ENCODE results near the gene MEST.

DNA sequence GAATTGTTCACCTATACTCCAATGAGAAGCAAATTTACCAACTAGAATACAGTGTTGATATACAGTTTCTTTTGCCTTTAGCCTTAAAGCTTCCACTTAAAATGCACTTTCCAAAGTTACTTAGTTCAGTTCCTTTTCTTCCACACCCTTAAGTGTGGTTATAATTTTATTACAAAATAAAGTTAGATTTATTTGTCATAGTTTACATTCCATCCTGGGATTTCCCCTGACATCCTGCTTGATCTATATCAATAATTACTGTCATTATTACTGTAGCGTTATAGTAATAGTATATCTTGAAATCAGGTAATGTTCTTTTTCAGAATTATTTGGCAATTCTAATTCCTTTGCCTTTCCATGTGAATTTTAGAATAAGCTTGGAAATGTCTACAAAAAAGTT, 23.3 kb upstream of the MEST start:
- TF ChIP-seq, protein P1, sequence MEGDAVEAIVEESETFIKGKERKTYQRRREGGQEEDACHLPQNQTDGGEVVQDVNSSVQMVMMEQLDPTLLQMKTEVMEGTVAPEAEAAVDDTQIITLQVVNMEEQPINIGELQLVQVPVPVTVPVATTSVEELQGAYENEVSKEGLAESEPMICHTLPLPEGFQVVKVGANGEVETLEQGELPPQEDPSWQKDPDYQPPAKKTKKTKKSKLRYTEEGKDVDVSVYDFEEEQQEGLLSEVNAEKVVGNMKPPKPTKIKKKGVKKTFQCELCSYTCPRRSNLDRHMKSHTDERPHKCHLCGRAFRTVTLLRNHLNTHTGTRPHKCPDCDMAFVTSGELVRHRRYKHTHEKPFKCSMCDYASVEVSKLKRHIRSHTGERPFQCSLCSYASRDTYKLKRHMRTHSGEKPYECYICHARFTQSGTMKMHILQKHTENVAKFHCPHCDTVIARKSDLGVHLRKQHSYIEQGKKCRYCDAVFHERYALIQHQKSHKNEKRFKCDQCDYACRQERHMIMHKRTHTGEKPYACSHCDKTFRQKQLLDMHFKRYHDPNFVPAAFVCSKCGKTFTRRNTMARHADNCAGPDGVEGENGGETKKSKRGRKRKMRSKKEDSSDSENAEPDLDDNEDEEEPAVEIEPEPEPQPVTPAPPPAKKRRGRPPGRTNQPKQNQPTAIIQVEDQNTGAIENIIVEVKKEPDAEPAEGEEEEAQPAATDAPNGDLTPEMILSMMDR (IDR thresholded peaks at IDR 0.05) = no peak
- TF ChIP-seq POLR2A (IDR thresholded peaks at IDR 0.05) (no peak), POLR2AphosphoS5 (IDR thresholded peaks at IDR 0.05) (no peak), EP300 (IDR thresholded peaks at IDR 0.05) (no peak)

All from sigmoid colon (tissue), 4 donors.